Measurements from ENCODE around the gene KLK14.

KLK14 gene

GRCh38 chr19:51110666-51110971 lies 27.9 kb upstream of the KLK14 start:
- no peak for DNase-seq (ENCODE audit: low read depth)
- TF ChIP-seq, protein P1, sequence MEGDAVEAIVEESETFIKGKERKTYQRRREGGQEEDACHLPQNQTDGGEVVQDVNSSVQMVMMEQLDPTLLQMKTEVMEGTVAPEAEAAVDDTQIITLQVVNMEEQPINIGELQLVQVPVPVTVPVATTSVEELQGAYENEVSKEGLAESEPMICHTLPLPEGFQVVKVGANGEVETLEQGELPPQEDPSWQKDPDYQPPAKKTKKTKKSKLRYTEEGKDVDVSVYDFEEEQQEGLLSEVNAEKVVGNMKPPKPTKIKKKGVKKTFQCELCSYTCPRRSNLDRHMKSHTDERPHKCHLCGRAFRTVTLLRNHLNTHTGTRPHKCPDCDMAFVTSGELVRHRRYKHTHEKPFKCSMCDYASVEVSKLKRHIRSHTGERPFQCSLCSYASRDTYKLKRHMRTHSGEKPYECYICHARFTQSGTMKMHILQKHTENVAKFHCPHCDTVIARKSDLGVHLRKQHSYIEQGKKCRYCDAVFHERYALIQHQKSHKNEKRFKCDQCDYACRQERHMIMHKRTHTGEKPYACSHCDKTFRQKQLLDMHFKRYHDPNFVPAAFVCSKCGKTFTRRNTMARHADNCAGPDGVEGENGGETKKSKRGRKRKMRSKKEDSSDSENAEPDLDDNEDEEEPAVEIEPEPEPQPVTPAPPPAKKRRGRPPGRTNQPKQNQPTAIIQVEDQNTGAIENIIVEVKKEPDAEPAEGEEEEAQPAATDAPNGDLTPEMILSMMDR (conservative IDR thresholded peaks at IDR 0.05; ENCODE audit: low read depth, low read length): no peak
- H3K4me3 ChIP-seq (ENCODE audit: low read depth, low read length): no peak overlapping the region

GRCh38 chr19:51108805-51109146 lies 26.1 kb upstream of the KLK14 start:
- H3K4me3 ChIP-seq (ENCODE audit: low read depth, low read length): peak overlapping the region; percentile 58
- DNase-seq (ENCODE audit: low read depth): no peak
- TF ChIP-seq, protein P1 (conservative IDR thresholded peaks at IDR 0.05; ENCODE audit: low read depth, low read length): no peak

DNA sequence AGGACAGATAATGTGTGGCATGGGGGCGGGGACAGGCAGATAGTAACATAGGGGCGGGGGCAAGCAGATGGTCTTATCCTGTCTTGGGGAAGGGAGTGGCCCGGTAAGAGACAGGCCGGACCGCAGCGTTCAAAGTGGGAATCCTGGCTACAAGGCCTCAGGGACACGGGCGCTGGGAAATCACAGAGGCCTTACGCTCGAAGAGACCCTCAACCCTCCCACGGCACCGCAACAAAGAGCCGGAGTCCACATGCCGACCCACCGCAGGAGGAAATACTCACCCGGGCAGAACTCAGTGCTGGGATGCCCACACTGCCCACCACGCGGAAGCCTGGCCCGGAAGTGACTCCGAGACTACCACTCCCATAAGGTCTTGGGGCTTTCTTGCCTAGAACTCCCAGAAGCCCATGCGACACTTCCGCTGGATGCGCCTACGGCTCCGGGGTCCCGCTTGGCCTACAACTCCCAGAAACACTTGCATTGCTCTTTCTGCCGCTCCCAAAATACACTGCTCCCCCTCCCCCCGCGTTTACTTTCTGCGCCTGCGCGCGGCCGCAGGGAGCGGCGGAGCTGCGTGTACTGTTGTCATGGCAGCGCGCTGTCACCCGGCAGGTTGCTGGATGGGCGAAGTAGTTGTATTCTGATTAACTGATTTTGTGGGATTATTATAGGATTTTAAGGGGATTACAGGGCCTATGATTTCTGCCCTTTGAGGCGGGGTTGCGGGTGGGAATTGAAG lies 25.5 kb upstream of the KLK14 start, which contains the start of gene CTU1:
Gene CTU1, minus strand, starts transcription at position 344 of the 739 bp plus-strand sequence. CDS start 3,840 bp downstream, outside the sequence.
- DNase-seq (ENCODE audit: low read depth): peak; percentile 100
- peak within 1 kb of the TSS; percentile 84 for H3K4me3 ChIP-seq (ENCODE audit: low read depth, low read length)
- TF ChIP-seq, protein P1 (conservative IDR thresholded peaks at IDR 0.05; ENCODE audit: low read depth, low read length): no peak

DNA sequence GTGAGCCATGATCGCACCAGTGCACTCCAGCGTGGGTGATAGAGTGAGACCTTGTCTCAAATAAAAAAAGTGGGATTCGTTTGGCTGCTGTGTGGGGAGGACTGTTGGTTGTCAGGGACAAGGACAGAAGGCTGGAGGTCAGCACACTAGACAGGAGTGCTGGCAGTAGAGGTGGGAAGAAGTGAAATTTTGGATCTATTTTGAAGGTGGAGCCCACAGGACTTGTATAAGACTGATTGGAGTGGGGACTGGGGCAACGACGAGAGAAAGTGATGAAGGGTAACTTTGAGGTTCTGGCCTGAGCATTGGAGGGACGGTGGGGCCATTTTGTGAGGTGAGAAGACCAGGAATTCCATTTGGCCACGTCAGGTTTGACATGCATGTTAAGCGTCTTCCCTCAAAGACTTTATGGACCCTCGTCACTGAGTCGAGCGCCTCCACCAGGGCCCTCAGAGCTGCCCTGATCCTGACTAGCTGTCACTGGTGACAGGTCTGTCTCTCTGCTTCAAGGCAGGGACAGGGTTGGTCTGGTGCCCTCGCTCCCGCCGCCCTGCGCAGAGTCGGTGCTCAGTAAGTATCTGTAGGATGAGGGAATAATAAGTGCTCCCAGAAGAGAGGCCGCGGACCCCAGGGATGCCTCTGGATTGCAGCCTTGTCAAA lies 24.8 kb upstream of the KLK14 start:
- TF ChIP-seq, protein P1 (conservative IDR thresholded peaks at IDR 0.05; ENCODE audit: low read depth, low read length): no peak
- DNase-seq (ENCODE audit: low read depth): peak; percentile 21

DNA sequence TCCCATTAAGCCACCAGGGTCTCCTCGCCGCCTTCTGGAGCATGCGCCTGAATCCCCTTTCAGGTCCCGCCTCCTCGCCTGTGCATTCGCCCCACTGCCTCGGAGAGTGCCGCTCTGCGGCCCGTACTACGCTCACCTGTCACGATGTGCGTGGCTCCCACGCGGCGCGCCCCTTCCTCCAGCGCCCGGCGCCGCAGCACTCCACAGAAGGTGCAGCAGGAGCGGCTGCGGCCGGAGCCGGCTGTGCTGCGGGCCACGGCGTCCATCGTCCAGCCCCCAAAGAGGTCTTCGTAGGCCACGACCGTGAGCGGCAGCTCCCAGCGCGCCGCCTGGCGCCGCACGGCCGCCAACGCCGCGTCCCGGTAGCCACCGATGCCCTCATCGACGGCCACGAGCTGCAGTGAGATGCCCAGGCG lies 21.2 kb upstream of the KLK14 start:
- no peak for DNase-seq (ENCODE audit: low read depth)

More for the DNA sequence above, 24.8 kb upstream of the KLK14 start:
- peak overlapping the region; percentile 84 for H3K4me3 ChIP-seq (ENCODE audit: low read depth, low read length)

DNA sequence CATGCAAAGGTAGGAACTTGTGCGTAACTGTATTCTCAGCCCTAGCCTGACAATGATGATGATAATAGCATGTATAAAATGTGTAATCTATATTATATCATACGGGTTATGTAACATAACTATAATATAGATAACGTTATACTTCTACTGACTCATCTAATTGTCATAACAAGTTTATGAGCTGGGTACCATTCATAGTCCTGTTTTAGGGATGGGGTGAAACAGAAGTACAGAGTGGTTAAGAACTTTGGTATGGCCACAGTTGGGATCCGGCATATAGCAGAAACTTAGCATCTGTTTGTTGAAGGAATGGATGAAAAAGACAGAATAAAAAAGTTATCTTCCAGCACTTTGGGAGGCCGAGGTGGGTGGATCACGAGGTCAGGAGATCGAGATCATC lies 20.3 kb upstream of the KLK14 start:
- no peak overlapping the region for H3K4me3 ChIP-seq (ENCODE audit: low read depth, low read length)
- no peak for DNase-seq (ENCODE audit: low read depth)
- TF ChIP-seq, protein P1 (conservative IDR thresholded peaks at IDR 0.05; ENCODE audit: low read depth, low read length): no peak

More for the DNA sequence above, 21.2 kb upstream of the KLK14 start:
- H3K4me3 ChIP-seq (ENCODE audit: low read depth, low read length): peak overlapping the region; percentile 14
- TF ChIP-seq, protein P1 (conservative IDR thresholded peaks at IDR 0.05; ENCODE audit: low read depth, low read length): no peak
